ENCODE measurements around the gene C3orf22.

Gene C3orf22

GRCh38 chr3:126556637-126557414 is 1.9 kb downstream of the C3orf22 start:
- DNase-seq: no peak

- DNase-seq: no peak
Measured at GRCh38 chr3:126555795-126556636, 2.7 kb downstream of the C3orf22 start.

- DNase-seq: no peak
Measured at GRCh38 chr3:126554560-126555525, 3.9 kb downstream of the C3orf22 start.

- DNase-seq: no peak
Measured at GRCh38 chr3:126553284-126554084, 5.2 kb downstream of the C3orf22 start.

GRCh38 chr3:126552688-126553283 is 5.9 kb downstream of the C3orf22 start:
- DNase-seq: no peak

GRCh38 chr3:126551839-126552687 is 6.7 kb downstream of the C3orf22 start:
- DNase-seq: no peak

- DNase-seq: no peak
Measured at GRCh38 chr3:126551121-126551838, 7.5 kb downstream of the C3orf22 start.

GRCh38 chr3:126550488-126551051 is 8.2 kb downstream of the C3orf22 start:
- DNase-seq: no peak

GRCh38 chr3:126549861-126550487 is 8.8 kb downstream of the C3orf22 start:
- DNase-seq: no peak

- DNase-seq: no peak
Measured at GRCh38 chr3:126548556-126549466, 9.9 kb downstream of the C3orf22 start.

GRCh38 chr3:126547721-126548120 is 11.0 kb downstream of the C3orf22 start:
- no peak for DNase-seq

- DNase-seq: no peak
Measured at GRCh38 chr3:126546549-126547239, 12.0 kb downstream of the C3orf22 start.

- no peak for DNase-seq
Measured at GRCh38 chr3:126546013-126546412, 12.7 kb downstream of the C3orf22 start.

GRCh38 chr3:126545544-126545943 is 13.2 kb downstream of the C3orf22 start:
- no peak for DNase-seq

- no peak for DNase-seq
Measured at GRCh38 chr3:126544596-126545281, 14.0 kb downstream of the C3orf22 start.

- no peak for DNase-seq
Measured at GRCh38 chr3:126543457-126544061, 15.2 kb downstream of the C3orf22 start.
